Osteocyte (in vitro differentiated cells): ENCODE measurements around the gene CPEB2. TPM values are rescaled to one million over a fixed set of nuclear protein-coding genes. Genes with fewer than 3 reads are reported as not detected.
A peak's percentile ranks its signal among the peaks of the same experiment; 100 is the strongest.

ENCODE experiments used
- DNase-seq: peaks from one replicate; pipeline ENCODE4 v3.0.0; 2021; ENCODE audit warnings: mixed read lengths; ENCODE audit not compliant: unreplicated experiment; ENCODE audit errors: extremely low spot score
- H3K27ac Mint-ChIP-seq: one replicate; pipeline ENCODE4 v1.8.0; 2021; ENCODE audit warnings: mild to moderate bottlenecking, mixed read lengths; ENCODE audit not compliant: unreplicated experiment
- H3K27me3 Mint-ChIP-seq: one replicate; pipeline ENCODE4 v1.8.0; 2021; ENCODE audit warnings: mixed read lengths; ENCODE audit not compliant: unreplicated experiment
- H3K36me3 Mint-ChIP-seq: one replicate; pipeline ENCODE4 v1.8.0; 2021; ENCODE audit warnings: mixed read lengths; ENCODE audit not compliant: unreplicated experiment
- H3K4me1 Mint-ChIP-seq: one replicate; pipeline ENCODE4 v1.8.0; 2021; ENCODE audit warnings: mixed read lengths; ENCODE audit not compliant: unreplicated experiment
- H3K4me3 Mint-ChIP-seq: one replicate; pipeline ENCODE4 v1.8.0; 2021; ENCODE audit warnings: mild to moderate bottlenecking, moderate library complexity, mixed read lengths; ENCODE audit not compliant: unreplicated experiment
- H3K9me3 Mint-ChIP-seq: one replicate; pipeline ENCODE4 v1.8.0; 2021; ENCODE audit warnings: mixed read lengths; ENCODE audit not compliant: unreplicated experiment
- CTCF ChIP-seq: fragments of 200-600 bp; sonication (generic); IDR thresholded peaks from 2 replicates; pipeline ENCODE4 v1.5.0; 2021; ENCODE audit warnings: antibody characterized with exemption, mild to moderate bottlenecking, moderate library complexity
- total RNA-seq: library from RNA; stranded (reverse); gene quantifications from 2 replicates; pipeline ENCODE4 v1.2.1, GENCODE V29; 2021

The CPEB2 gene
- total RNA-seq, 1 donor from 2014 or later = 65.7 TPM

DNA sequence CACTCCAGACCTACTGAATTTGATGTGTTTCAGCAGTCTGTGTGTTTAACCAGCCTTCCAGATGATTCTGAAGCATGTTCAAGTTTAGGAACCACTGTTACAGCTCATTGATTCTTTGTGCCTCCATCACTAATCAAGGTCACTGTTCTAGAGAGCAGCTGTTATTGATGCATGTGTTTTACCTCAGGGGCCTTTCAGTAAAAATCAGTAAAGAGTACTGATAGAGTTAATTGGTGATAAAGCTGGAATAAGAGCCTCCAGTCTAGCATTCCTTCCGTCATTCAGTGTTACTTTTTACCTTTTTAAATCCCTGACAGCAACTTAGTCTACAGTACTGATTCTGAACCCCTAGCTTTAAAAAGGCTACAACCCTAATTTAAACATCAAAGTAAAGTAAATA is 12.9 kb downstream of the CPEB2 start:
- peaks cover 61% of the 10 kb centered on the region for H3K36me3 Mint-ChIP-seq
- no peak overlapping the region for H3K4me3 Mint-ChIP-seq
- H3K27ac Mint-ChIP-seq = peak overlapping the region; percentile 35
- no peaks in the 10 kb centered on the region for H3K27me3 Mint-ChIP-seq
- TF ChIP-seq CTCF = no peak
- H3K4me1 Mint-ChIP-seq = peaks cover 84% of the 10 kb centered on the region
- no peaks in the 10 kb centered on the region for H3K9me3 Mint-ChIP-seq
- no peak for DNase-seq

- Mint-ChIP-seq H3K27me3 (no peaks in the 10 kb centered on the region), H3K27ac (peak overlapping the region; percentile 66), H3K36me3 (peaks cover 54% of the 10 kb centered on the region), H3K4me1 (peaks cover 86% of the 10 kb centered on the region), H3K9me3 (no peaks in the 10 kb centered on the region), H3K4me3 (no peak overlapping the region)
- no peak for TF ChIP-seq CTCF
- DNase-seq = no peak
These were observed 16.1 kb downstream of the CPEB2 start for GRCh38 chr4:15018361-15018760.

DNA sequence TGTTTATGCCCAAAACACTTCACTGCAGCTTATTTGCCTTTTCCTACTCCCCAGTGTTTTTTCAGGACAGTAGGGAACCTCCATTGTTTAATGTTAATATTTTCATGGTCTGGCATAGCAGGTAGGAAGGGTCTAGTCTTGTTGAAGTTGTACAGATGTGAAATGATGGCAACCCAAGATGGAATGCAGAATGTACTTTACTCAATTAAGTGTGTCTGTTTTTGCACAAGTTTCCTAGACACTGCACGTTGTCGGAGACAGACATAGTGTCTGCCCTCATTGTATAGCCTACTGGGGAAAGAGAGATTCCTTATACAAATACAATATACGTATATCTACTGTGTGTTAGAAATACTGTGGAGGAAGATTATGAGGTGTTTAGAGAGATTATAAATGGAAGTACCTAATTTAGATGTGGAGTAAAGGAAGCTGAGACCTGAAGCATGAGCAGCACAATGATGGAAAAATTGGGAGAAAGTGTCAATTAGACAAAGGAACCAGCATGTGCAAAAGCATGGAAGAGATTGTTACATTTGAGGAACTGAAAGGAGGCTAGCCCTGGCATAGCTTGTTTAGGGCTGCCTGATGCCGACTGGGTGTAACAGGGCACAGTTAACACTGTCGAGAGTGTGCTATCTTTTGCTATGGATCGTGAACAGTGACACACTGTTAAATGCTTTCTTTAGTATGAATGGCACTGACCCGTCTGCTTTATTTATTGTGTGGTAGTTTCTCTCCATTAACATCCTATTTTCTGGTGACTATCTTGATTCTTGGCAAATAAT is 18.4 kb downstream of the CPEB2 start:
- Mint-ChIP-seq H3K36me3 (peaks cover 60% of the 10 kb centered on the region), H3K4me3 (no peak overlapping the region), H3K9me3 (no peaks in the 10 kb centered on the region), H3K27me3 (no peaks in the 10 kb centered on the region), H3K27ac (peak overlapping the region; percentile 75), H3K4me1 (peaks cover 87% of the 10 kb centered on the region)
- TF ChIP-seq CTCF = no peak
- DNase-seq = no peak

- TF ChIP-seq CTCF = no peak
- Mint-ChIP-seq H3K4me1 (peaks cover 86% of the 10 kb centered on the region), H3K27ac (peak overlapping the region; percentile 75), H3K27me3 (no peaks in the 10 kb centered on the region), H3K4me3 (no peak overlapping the region), H3K9me3 (no peaks in the 10 kb centered on the region), H3K36me3 (peaks cover 60% of the 10 kb centered on the region)
- DNase-seq = no peak
These were observed 19.0 kb downstream of the CPEB2 start for GRCh38 chr4:15021311-15021710.

DNA sequence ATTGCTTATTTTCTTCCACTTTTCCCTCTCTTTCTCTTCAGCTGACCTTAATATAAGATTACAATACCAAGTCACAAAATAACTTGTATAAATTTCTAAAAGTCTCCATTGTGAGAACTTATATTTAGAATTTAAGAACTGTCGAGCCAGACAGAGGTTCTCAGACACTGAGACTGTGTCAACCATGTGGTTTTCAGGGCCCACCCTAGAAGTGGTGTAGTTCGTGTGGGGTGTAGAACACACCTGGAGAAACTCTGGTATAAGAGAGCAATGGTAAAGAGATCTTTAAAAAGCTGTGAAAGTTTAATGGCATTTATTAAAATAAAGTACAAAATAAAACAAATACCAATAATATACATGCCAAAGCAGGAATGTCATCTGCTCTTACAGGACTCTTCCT is 19.7 kb downstream of the CPEB2 start:
- TF ChIP-seq CTCF = no peak
- peaks cover 57% of the 10 kb centered on the region for H3K36me3 Mint-ChIP-seq
- DNase-seq = no peak
- peak overlapping the region; percentile 75 for H3K27ac Mint-ChIP-seq
- peaks cover 79% of the 10 kb centered on the region for H3K4me1 Mint-ChIP-seq
- H3K9me3 Mint-ChIP-seq = no peaks in the 10 kb centered on the region
- H3K27me3 Mint-ChIP-seq = no peaks in the 10 kb centered on the region
- no peak overlapping the region for H3K4me3 Mint-ChIP-seq
